ENCODE results near the gene DHH.
"Not testable (repeated sequence)": the region's sequence is repeated elsewhere in the genome, so short reads cannot be mapped to it uniquely, and the experiment has no call there.

DHH gene

GRCh38 chr12:49070971-49071370 is 23.6 kb downstream of the DHH start:
- no peak for DNase-seq (ENCODE audit: low read depth in 1 of 2, low spot score in 1 of 2)

DNA sequence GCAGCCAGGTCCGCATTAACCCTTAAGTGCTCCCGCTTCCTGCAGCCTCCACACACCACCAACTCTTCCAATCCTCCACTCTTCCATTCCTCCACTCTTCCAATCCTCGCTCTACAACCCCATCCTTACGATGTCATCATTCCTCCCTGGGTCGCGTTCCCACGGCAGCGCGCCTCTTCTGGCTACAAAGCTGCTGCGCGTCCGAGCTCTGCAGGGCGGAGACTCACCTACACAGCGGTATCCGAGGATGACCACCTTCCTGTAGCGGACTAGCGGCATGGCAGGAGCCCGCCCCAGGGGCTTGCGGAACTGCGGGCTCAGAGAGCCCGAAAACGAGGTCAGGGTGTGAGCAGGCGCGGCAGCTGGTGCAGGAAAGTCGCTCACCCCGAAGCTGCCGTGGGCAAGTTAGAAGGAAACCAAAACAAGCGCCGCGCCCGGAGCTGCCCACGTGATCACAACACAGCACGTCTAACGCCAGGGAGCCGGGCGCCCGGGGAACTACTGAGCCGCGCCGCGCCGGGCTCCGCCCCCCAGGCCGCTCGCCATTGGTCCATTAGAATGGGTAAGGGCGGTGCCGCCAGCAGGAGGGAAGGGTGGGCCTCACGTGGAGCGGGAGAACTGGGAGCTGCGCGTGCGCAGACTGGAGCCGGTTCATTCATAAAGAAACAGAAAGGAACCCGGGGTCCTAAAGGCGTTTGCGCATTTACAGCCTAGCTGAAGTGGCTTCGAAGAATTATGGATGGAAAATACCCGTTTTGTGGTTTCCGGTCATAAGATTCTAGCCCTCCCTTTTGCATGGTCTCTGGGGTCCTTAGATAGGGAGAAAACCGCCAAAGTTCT is 24.9 kb downstream of the DHH start, which contains the start of gene RHEBL1:
TSS of gene RHEBL1 (minus strand) at position 473 of the 840 bp plus-strand sequence. CDS start at position 279, 194 bp downstream.
- DNase-seq (ENCODE audit: low read depth in 1 of 2, low spot score in 1 of 2) = peak; percentile 95 to 99

DNA sequence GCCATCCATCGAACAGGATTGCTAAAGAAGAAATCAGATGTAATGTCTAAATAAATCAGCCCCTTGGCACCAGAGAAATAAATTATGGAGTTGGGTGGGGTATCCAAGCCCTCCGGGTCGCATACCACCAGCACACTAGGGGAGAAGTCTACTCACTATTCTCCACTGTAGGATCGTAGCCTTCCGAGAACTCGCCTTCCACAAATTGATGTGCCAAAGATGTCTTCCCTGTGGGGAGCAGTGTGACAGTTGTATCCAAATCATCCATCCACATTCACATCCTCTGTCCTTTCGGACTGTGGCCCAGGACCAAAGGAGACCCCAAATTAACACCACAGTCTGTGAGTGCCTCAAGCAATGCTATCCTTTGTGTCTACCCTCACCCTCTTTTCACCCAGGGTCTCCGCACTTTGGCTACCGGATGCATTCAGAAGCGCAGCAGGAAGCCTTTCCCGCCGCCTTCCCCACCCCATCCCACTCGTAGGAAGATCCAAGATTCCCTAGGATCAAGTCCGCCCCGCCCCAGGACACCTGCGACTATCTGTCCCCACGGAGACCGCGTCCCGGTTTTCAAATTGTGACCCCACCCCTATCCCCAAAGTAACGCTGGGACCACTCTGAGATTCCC is 25.6 kb downstream of the DHH start:
- DNase-seq (ENCODE audit: low read depth in 1 of 2, low spot score in 1 of 2) = no peak

DNA sequence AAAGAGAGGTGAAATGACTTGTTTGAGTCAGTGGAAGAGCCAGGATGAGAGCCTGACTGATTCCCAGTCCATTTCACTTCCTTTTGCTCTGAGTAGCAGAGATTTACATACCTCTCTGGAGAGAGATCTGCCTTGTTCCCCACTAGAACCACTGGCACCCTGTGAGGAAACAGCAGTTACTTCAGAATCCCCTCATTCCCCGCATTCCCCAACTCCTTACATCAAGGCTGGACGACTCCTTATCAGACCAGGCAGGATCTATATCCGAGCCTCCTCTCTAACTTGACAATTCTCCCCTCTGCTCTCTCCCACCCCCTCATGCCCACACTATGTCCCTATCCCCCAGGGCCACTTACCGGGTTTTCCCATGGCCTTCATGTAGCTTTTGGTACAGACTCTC is 28.5 kb downstream of the DHH start:
- DNase-seq (ENCODE audit: low read depth in 1 of 2, low spot score in 1 of 2) = no peak

DNA sequence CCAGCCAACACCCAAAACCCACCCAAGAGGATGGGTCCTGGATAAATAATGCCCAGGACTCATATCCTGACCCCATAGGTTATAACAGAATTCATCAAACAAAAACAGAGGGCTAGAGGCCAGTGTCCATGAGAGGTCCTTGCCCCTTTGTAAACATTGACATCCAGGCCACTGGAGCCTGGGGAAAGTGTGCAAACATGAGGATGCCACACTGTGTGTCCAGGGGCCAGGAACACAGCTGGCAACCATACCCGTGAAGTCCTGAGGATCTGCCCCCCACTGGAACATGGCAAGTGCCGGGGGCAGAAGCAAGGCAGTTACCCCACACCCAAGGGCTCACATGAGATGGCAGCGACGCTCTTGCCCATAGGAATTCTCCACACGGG is 29.8 kb downstream of the DHH start:
- no peak for DNase-seq (ENCODE audit: low read depth in 1 of 2, low spot score in 1 of 2)

- not testable (repeated sequence) for DNase-seq (ENCODE audit: low read depth in 1 of 2, low spot score in 1 of 2)
Observed at GRCh38 chr12:49061916-49062315, 32.7 kb downstream of the DHH start.

DNA sequence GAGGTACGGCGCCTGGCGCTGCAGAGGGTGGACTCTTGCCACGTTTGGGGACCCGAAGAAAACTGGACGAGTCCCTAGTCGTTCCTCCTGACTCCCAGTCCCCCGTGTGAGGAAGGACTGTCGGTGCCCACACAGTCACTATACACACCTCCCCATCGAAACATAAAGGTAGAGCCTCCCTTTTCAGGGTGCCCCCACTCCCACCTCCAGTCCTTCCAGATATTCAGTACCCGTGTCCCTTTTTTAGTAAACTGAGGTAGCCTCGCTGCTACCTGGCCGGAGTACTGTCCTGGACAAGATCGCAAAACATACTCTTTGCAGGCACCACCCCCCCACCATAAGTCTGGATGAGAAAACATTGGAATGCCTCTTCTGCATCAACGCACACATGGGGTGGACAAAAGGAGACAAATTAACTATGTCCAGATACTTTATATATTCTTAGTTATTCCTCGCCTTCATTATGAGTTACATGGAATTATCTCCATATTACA is 33.4 kb downstream of the DHH start:
- DNase-seq (ENCODE audit: low read depth in 1 of 2, low spot score in 1 of 2) = no peak

GRCh38 chr12:49060237-49061156 is 34.1 kb downstream of the DHH start, which contains the start of gene KMT2D:
TSS of gene KMT2D (minus strand) at chr12:49060794. CDS start at chr12:49055324, 5,470 bp downstream.
- DNase-seq (ENCODE audit: low read depth in 1 of 2, low spot score in 1 of 2) = peak; percentile 75 to 81

GRCh38 chr12:49059299-49060171 is 35.1 kb downstream of the DHH start:
- DNase-seq (ENCODE audit: low read depth in 1 of 2, low spot score in 1 of 2) = no peak

- no peak for DNase-seq (ENCODE audit: low read depth in 1 of 2, low spot score in 1 of 2)
Observed at GRCh38 chr12:49059045-49059298, 35.6 kb downstream of the DHH start.

GRCh38 chr12:49058366-49059044 is 36.1 kb downstream of the DHH start:
- DNase-seq (ENCODE audit: low read depth in 1 of 2, low spot score in 1 of 2) = no peak

DNA sequence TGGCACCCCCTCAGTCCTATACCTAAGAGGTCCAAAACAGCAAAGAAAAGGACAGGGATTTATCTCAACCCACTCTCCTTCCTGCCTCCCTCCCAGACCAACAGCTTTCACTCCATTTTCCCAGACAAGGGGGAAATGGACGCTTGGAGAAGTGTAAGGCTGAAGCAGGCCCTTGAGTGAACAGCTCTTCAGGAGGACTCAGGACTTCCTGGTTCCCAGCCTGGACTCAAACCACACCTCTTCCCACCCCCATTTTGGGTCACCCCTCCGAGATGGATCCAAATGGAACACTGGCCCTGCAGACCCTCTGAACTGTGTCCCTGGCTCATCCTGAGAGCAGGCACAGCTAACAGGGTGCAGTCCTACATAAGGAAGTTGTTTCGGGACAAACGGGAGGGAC is 36.7 kb downstream of the DHH start:
- no peak for DNase-seq (ENCODE audit: low read depth in 1 of 2, low spot score in 1 of 2)

DNA sequence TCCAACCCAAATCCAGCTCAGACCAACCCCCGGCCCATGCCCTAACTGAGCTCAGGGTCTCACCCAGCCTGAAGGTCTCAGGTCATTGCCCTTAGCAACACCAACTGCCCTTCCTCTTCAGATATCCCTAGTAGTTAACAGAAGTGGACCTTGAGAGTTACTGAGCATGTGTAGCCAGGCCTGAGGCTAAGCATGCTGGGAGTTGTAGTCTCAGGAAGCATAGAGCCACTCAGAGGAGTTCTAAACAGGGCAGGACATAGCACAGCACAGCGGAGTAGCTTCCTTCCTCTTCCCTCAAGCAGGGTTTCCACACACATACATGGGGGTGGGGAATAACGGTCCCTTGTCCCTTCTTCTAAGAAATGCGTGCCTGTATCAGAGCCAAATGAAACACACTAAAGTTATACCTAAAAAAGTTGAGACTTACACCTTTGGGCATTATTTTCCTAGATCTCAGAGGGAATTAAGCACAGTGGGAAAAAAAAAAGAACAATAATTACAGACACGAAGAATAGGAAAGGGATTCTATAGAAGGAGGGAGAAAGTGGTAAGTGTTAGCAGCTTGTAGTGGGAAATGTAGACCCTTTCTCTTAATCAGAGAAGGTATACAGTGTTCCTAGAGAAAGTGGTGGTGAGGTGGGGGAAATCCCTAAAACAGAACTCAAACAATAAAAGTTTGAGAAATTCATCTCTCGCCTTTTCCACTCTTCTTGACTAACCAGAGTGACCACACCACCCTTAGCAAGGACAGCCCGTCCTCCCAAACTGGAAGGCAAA is 38.4 kb downstream of the DHH start:
- DNase-seq (ENCODE audit: low read depth in 1 of 2, low spot score in 1 of 2) = peak in 1 of 2 donors; percentile 32

- no peak for DNase-seq (ENCODE audit: low read depth in 1 of 2, low spot score in 1 of 2)
Observed at GRCh38 chr12:49055092-49055491, 39.5 kb downstream of the DHH start.

GRCh38 chr12:49054524-49054923 is 40.1 kb downstream of the DHH start:
- no peak for DNase-seq (ENCODE audit: low read depth in 1 of 2, low spot score in 1 of 2)

- no peak for DNase-seq (ENCODE audit: low read depth in 1 of 2, low spot score in 1 of 2)
Observed at GRCh38 chr12:49054096-49054495, 40.5 kb downstream of the DHH start.

DNA sequence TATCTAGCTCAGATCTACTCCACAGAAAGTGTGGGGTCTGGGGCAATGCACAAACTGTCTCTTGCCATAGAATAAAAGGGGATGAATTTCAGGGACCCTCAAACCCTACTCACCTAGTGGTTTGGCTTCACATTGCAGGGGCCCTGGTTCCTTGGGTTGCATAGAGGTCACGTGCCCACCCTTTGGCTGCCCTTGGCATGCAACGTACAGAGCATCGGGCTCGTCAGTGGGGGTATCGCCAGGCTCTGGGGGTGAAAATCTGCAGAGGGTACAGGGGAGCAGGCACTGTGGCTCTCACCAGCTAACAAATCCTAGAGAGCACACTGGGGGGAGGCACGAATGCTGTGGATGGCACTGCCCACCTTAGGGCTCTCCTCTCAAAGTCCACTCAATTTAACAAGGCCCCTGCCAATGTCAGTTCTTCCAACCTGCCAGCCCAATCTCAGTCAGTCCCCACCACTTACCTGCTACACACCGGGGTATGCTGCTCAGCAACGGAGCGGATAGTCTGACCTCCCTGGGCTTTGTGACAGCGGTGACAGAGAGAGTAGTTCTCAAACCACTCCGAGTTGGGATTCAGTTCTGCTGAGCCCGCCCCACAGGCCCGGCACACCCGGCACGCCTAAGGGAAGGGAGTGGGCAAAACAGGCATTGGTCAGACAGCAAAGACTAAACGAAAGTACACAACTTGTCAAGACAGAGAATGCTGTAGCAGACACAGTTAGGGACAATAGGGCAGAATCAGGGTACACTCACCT is 42.0 kb downstream of the DHH start:
- DNase-seq (ENCODE audit: low read depth in 1 of 2, low spot score in 1 of 2) = no peak

DNA sequence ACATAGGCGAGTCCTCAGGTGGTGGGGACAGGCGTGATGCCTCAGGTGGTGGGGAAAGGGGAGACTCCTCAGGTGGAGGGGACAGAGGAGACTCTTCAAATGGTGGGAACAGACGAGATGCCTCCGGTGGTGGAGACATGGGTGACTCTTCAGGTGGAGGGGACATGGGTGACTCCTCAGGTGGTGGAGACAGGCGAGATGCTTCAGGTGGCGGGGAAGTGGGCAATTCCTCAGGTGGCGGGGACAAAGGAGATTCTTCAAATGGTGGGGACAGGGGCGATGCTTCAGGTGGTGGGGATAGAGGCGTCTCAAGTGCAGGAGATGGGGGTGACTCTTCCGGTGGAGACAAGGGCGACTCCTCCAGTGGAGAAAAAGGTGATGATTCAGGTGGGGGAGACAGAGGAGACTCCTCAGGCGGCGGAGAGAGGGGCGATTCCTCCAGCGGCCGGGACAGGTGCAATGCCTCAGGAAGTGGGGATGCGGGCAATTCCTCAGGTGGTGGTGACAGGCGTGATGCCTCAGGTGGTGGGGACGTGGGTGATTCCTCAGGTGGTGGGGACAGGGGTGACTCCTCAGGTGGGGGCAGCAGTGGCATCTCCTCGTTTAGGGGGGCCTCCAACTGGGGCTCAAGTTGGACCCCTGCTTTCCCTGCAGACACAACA is 42.7 kb downstream of the DHH start:
- DNase-seq (ENCODE audit: low read depth in 1 of 2, low spot score in 1 of 2) = no peak
